ENCODE data around the gene SLC6A6. TPM values are rescaled to one million over a fixed set of nuclear protein-coding genes. Genes with fewer than 3 reads are reported as not detected.

The SLC6A6 gene
- polyA plus RNA-seq, 1 of the 3 experiments (the other 2 are of a cell fraction), result 19.1 TPM

DNA sequence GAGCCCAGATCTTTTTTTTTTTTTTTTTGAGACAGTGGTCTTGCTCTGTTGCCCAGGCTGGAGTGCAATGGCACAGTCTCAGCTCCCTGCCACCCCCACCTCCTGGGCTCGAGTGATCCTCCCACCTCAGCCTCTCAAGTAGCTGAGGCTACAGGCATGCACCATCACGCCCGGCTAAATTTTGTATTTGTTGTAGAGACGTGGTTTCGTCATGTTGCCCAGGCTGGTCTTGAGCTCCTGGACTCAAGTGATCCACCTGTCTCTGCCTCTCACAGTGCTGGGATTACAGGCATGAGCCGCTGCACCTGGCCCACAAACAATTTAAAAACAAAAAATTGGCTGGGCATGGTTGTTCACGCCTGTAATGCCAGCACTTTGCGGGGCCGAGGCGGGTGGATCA is 22.6 kb upstream of the SLC6A6 start:
- H3K27ac ChIP-seq (ENCODE audit: low read depth in 2 of 2, low read length in 1 of 2), result no peak overlapping the region

DNA sequence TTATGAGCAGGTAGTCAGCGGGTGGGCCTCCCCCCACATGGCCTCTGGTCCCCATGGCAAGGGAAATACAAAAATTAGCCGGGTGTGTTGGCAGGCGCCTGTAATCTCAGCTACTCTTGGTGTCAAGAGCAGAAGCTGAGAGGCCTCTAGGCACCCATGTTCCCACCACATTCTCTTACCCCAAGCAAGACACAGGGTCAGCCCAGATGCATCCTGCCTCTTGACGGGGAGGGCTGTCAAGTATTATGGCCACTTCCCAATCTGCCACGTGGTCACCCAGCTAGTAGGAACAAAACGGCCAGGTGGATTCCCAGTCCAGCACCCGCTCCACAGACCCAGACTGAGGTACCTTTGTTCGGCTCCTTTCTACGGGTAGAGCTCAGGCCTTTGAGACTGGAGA is 16.2 kb upstream of the SLC6A6 start:
- Histone ChIP-seq H3K36me3 (replicated peaks in 1 of 2; ENCODE audit: control insufficient read depth in 1 of 2, insufficient read depth in 2 of 2, low read length in 1 of 2) (no peaks in the 10 kb centered on the region), H3K9me3 (no peaks in the 10 kb centered on the region), H3K4me2 (no peak overlapping the region), H3K4me3 (ENCODE audit: low read depth in 2 of 2, low read length in 1 of 2) (no peak overlapping the region), H2AFZ (ENCODE audit: low read depth) (no peak overlapping the region), H3K4me1 (ENCODE audit: control insufficient read depth in 1 of 2, insufficient read depth in 2 of 2, low read depth in 1 of 2, low read length in 1 of 2) (peaks cover 0 to 3% of the 10 kb centered on the region in 2 experiments; a peak in 1 of 4 replicates), H3K27me3 (ENCODE audit: insufficient read depth) (peaks cover 7% of the 10 kb centered on the region), H4K20me1 (ENCODE audit: insufficient read depth) (no peaks in the 10 kb centered on the region), H3K79me2 (ENCODE audit: insufficient read depth) (no peaks in the 10 kb centered on the region), H3K9ac (no peak overlapping the region), H3K27ac (ENCODE audit: low read depth in 2 of 2, low read length in 1 of 2) (no peak overlapping the region), H3K9me2 (no peaks in the 10 kb centered on the region), H3F3A (replicated peaks; ENCODE audit: insufficient read depth) (no peaks in the 10 kb centered on the region)
- TF ChIP-seq EZH2phosphoT487 (IDR thresholded peaks at IDR 0.05; ENCODE audit: borderline replicate concordance, low read depth), result no peak
- TF ChIP-seq, protein P1, sequence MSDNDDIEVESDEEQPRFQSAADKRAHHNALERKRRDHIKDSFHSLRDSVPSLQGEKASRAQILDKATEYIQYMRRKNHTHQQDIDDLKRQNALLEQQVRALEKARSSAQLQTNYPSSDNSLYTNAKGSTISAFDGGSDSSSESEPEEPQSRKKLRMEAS (IDR thresholded peaks at IDR 0.05; ENCODE audit: low read depth), result no peak
- no peak for TF ChIP-seq NFIC (IDR thresholded peaks at IDR 0.05; ENCODE audit: borderline replicate concordance)
- no peak for TF ChIP-seq MXI1 (IDR thresholded peaks at IDR 0.05; ENCODE audit: low read depth, low read length)
- TF ChIP-seq RFX5 (IDR thresholded peaks at IDR 0.05; ENCODE audit: low read length), result no peak
- no peak for TF ChIP-seq RAD21 (IDR thresholded peaks at IDR 0.05; ENCODE audit: low read length)
- TF ChIP-seq, protein P2, sequence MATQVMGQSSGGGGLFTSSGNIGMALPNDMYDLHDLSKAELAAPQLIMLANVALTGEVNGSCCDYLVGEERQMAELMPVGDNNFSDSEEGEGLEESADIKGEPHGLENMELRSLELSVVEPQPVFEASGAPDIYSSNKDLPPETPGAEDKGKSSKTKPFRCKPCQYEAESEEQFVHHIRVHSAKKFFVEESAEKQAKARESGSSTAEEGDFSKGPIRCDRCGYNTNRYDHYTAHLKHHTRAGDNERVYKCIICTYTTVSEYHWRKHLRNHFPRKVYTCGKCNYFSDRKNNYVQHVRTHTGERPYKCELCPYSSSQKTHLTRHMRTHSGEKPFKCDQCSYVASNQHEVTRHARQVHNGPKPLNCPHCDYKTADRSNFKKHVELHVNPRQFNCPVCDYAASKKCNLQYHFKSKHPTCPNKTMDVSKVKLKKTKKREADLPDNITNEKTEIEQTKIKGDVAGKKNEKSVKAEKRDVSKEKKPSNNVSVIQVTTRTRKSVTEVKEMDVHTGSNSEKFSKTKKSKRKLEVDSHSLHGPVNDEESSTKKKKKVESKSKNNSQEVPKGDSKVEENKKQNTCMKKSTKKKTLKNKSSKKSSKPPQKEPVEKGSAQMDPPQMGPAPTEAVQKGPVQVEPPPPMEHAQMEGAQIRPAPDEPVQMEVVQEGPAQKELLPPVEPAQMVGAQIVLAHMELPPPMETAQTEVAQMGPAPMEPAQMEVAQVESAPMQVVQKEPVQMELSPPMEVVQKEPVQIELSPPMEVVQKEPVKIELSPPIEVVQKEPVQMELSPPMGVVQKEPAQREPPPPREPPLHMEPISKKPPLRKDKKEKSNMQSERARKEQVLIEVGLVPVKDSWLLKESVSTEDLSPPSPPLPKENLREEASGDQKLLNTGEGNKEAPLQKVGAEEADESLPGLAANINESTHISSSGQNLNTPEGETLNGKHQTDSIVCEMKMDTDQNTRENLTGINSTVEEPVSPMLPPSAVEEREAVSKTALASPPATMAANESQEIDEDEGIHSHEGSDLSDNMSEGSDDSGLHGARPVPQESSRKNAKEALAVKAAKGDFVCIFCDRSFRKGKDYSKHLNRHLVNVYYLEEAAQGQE (IDR thresholded peaks at IDR 0.05; ENCODE audit: low read depth, low read length), result no peak
- ChIA-PET CTCF (interaction anchor here (1.2 kb wide), 1 partner anchor 14 kb away, joined by 3 read pairs; no protein-coding TSS in a partner anchor), POLR2A (no interaction called here)
- 70% methylated on average over 7 of the region's 9 CpGs for WGBS (ENCODE audit: low lambda C conversion rate)
- DNase-seq, result no peak

More for the DNA sequence above, 22.6 kb upstream of the SLC6A6 start:
- peaks cover 7% of the 10 kb centered on the region; the same call in 1 of the 2 replicates for H3K27me3 ChIP-seq (ENCODE audit: insufficient read depth)
- no peak for DNase-seq
- H3K4me1 ChIP-seq (ENCODE audit: control insufficient read depth in 1 of 2, insufficient read depth in 2 of 2, low read depth in 1 of 2, low read length in 1 of 2), result peaks cover 0 to 4% of the 10 kb centered on the region in 2 experiments; a peak in 1 of 4 replicates
- POLR2A ChIA-PET, result no interaction called here
- no peaks in the 10 kb centered on the region for H3K79me2 ChIP-seq (ENCODE audit: insufficient read depth)
- H3K36me3 ChIP-seq (replicated peaks in 1 of 2; ENCODE audit: control insufficient read depth in 1 of 2, insufficient read depth in 2 of 2, low read length in 1 of 2), result no peaks in the 10 kb centered on the region
- no peak for TF ChIP-seq GATA2 (CRISPR knock-in tag; IDR thresholded peaks at IDR 0.05)
- no peak for TF ChIP-seq RFX5 (IDR thresholded peaks at IDR 0.05; ENCODE audit: low read length)
- TF ChIP-seq, protein P3, sequence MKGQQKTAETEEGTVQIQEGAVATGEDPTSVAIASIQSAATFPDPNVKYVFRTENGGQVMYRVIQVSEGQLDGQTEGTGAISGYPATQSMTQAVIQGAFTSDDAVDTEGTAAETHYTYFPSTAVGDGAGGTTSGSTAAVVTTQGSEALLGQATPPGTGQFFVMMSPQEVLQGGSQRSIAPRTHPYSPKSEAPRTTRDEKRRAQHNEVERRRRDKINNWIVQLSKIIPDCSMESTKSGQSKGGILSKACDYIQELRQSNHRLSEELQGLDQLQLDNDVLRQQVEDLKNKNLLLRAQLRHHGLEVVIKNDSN (IDR thresholded peaks at IDR 0.05; ENCODE audit: borderline replicate concordance, low read depth), result no peak
- no peak for TF ChIP-seq MEF2A (IDR thresholded peaks at IDR 0.05; ENCODE audit: borderline replicate concordance, low read depth)
- TF ChIP-seq FOXM1 (IDR thresholded peaks at IDR 0.05; ENCODE audit: low read depth), result no peak
- TF ChIP-seq PBX3 (IDR thresholded peaks at IDR 0.05), result no peak
- no peak for TF ChIP-seq RAD21 (IDR thresholded peaks at IDR 0.05; ENCODE audit: low read length)
- no peak for TF ChIP-seq RCOR1 (IDR thresholded peaks at IDR 0.05; ENCODE audit: low read length)
- no peak for TF ChIP-seq TAF1 (IDR thresholded peaks at IDR 0.05; ENCODE audit: borderline replicate concordance, low read depth, low read length)
- no peak for TF ChIP-seq NFIC (IDR thresholded peaks at IDR 0.05; ENCODE audit: borderline replicate concordance)
- no peaks in the 10 kb centered on the region for H3K9me3 ChIP-seq
- no peak overlapping the region for H3K9ac ChIP-seq
- H3K4me3 ChIP-seq (ENCODE audit: low read depth in 2 of 2, low read length in 1 of 2), result no peak overlapping the region
- H2AFZ ChIP-seq (ENCODE audit: low read depth), result no peak overlapping the region
- no peak overlapping the region for H3K4me2 ChIP-seq
- 66% methylated on average over 8 of the region's 10 CpGs for WGBS (ENCODE audit: low lambda C conversion rate)
- CTCF ChIA-PET, result interaction anchor here (0.7 to 2.3 kb wide), 2 partner anchors 11 to 118 kb away, joined by 3 to 6 read pairs; no protein-coding TSS in a partner anchor
- no peaks in the 10 kb centered on the region for H4K20me1 ChIP-seq (ENCODE audit: insufficient read depth)
- H3K9me2 ChIP-seq, result no peaks in the 10 kb centered on the region
- H3F3A ChIP-seq (replicated peaks; ENCODE audit: insufficient read depth), result no peaks in the 10 kb centered on the region

Data from SK-N-SH (cell line).